WTC11 (cell line): Measurements from ENCODE around the gene KCND3. TPM values are rescaled to one million over a fixed set of nuclear protein-coding genes. Genes with fewer than 3 reads are reported as not detected.

Experiments used
- ATAC-seq: fragments of 200-7000 bp; cut with Tn5 transposase; 2 replicates; pipeline ENCODE4 v1.10.0; 2021; ENCODE audit warnings: mild to moderate bottlenecking, moderate library complexity
- CTCF ChIA-PET: fragments of 300-600 bp; sonication (Branson Sonifier 250); formaldehyde crosslinking; loops from one replicate; lab custom pipeline; 2021; ENCODE audit warnings: antibody characterized with exemption; lab: Charles Lee
- POLR2A ChIA-PET: fragments of 350-600 bp; sonication (Branson Sonifier 250); formaldehyde crosslinking; loops from one replicate; lab custom pipeline; 2021; ENCODE audit warnings: antibody characterized with exemption; lab: Charles Lee
- DNase-seq: peaks from one replicate; pipeline ENCODE4 v3.0.0; 2021; ENCODE audit warnings: low spot score
- H3K27ac Mint-ChIP-seq: 2 replicates; pipeline ENCODE4 v1.8.0; 2021; ENCODE audit warnings: mixed read lengths
- H3K27me3 Mint-ChIP-seq: 2 replicates; pipeline ENCODE4 v1.8.0; 2021; ENCODE audit warnings: low read depth, mild to moderate bottlenecking, moderate library complexity, mixed read lengths
- H3K36me3 Mint-ChIP-seq: 2 replicates; pipeline ENCODE4 v1.8.0; 2021; ENCODE audit warnings: mixed read lengths
- H3K4me1 Mint-ChIP-seq: 2 replicates; pipeline ENCODE4 v1.8.0; 2022; ENCODE audit warnings: mixed read lengths
- H3K4me3 Mint-ChIP-seq: 2 replicates; pipeline ENCODE4 v1.8.0; 2021; ENCODE audit warnings: mild to moderate bottlenecking, moderate library complexity, mixed read lengths
- H3K9me3 Mint-ChIP-seq: 2 replicates; pipeline ENCODE4 v1.8.0; 2021; ENCODE audit warnings: mixed read lengths
- ATF6 ChIP-seq: sonication (generic); formaldehyde crosslinking; IDR thresholded peaks from 2 replicates; pipeline ENCODE4 v1.8.1; 2023; ENCODE audit warnings: mild to moderate bottlenecking, missing genetic modification reagents
- CBFB ChIP-seq: sonication (generic); formaldehyde crosslinking; IDR thresholded peaks from 2 replicates; pipeline ENCODE4 v1.8.1; 2022; ENCODE audit warnings: mild to moderate bottlenecking, low read depth, missing genetic modification reagents
- ETV6 ChIP-seq: sonication (generic); formaldehyde crosslinking; IDR thresholded peaks from 2 replicates; pipeline ENCODE4 v1.8.1; 2022; ENCODE audit warnings: mild to moderate bottlenecking, missing genetic modification reagents
- FOXJ3 ChIP-seq: sonication (generic); formaldehyde crosslinking; IDR thresholded peaks from 2 replicates; pipeline ENCODE4 v1.9.0; 2021; ENCODE audit warnings: missing genetic modification reagents, mild to moderate bottlenecking, borderline replicate concordance
- FOXP1 ChIP-seq: sonication (generic); formaldehyde crosslinking; IDR thresholded peaks from 2 replicates; pipeline ENCODE4 v1.8.0; 2022; ENCODE audit warnings: missing genetic modification reagents, mild to moderate bottlenecking, moderate library complexity, borderline replicate concordance
- GRHL2 ChIP-seq: fragments of 250-450 bp; sonication (Bioruptor Pico); IDR thresholded peaks from 2 replicates; pipeline ENCODE4 v1.8.0; 2022; ENCODE audit warnings: mild to moderate bottlenecking, moderate library complexity; ENCODE audit not compliant: insufficient replicate concordance, severe bottlenecking
- HMGA2 ChIP-seq: fragments of 250-450 bp; sonication (Bioruptor Pico); IDR thresholded peaks from 2 replicates; pipeline ENCODE4 v1.4.0; 2021; ENCODE audit warnings: mild to moderate bottlenecking, moderate library complexity
- JAZF1 ChIP-seq: fragments of 250-450 bp; sonication (Bioruptor Pico); IDR thresholded peaks from 2 replicates; pipeline ENCODE4 v1.9.0; 2021; ENCODE audit warnings: moderate library complexity, mild to moderate bottlenecking, inconsistent platforms
- MYBL2 ChIP-seq: sonication (generic); formaldehyde crosslinking; IDR thresholded peaks from 2 replicates; pipeline ENCODE4 v1.8.1; 2023; ENCODE audit warnings: mild to moderate bottlenecking, moderate library complexity, missing genetic modification reagents
- NFE2L1 ChIP-seq: sonication (generic); formaldehyde crosslinking; IDR thresholded peaks from 2 replicates; pipeline ENCODE4 v1.8.1; 2023; ENCODE audit warnings: missing genetic modification reagents
- NR2C2 ChIP-seq: sonication (generic); formaldehyde crosslinking; IDR thresholded peaks from 2 replicates; pipeline ENCODE4 v1.8.0; 2022; ENCODE audit warnings: mild to moderate bottlenecking, missing genetic modification reagents
- USF1 ChIP-seq: sonication (generic); formaldehyde crosslinking; IDR thresholded peaks from 2 replicates; pipeline ENCODE4 v1.8.0; 2022; ENCODE audit warnings: mild to moderate bottlenecking, missing genetic modification reagents
- ZNF232 ChIP-seq: sonication (generic); formaldehyde crosslinking; IDR thresholded peaks from 2 replicates; pipeline ENCODE4 v1.8.0; 2022; ENCODE audit warnings: mild to moderate bottlenecking, missing genetic modification reagents
- ZSCAN18 ChIP-seq: fragments of 250-450 bp; sonication (Bioruptor Pico); IDR thresholded peaks from 2 replicates; pipeline ENCODE4 v2.1.2; 2022; ENCODE audit warnings: mild to moderate bottlenecking, moderate library complexity
- total RNA-seq: library from RNA; stranded (reverse); gene quantifications from 3 replicates; pipeline ENCODE4 v1.2.3, GENCODE V29; 2021
- TF ChIP-seq, protein P1 (sequence below): sonication (generic); formaldehyde crosslinking; IDR thresholded peaks from 2 replicates; pipeline ENCODE4 v1.8.0; 2023; ENCODE audit warnings: missing genetic modification reagents

KCND3 gene
- total RNA-seq, 1 experiment from 2014 or later: 0.35 TPM

DNA sequence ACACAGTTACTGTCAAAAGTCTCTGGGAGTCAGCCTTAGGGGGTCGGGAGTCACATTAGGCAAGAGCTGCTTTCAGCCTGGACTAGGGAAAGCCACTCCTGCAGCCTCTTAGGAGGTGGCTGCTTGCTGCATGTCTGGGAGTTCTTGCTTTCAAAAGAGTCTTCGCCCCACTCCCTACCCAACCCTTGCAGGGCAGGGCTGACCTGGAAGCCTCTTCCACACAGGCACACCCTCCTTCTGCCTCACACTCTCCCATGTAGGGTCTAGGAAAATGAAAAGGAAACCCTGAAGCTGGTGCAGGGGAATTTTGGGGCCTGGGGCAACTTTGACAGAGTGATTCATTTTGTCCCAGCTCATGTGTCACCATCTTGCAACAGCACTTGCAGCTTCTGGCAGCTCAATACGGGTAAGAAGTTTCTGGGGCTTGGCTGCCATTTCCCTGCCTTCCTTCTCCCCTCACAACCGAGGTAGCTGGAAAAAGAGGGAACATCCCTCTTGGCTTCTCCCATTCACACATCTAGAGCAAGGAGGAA, 37.3 kb downstream of the KCND3 start:
- ATAC-seq: no peak
- ChIA-PET CTCF (no interaction called here), POLR2A (no interaction called here)
- DNase-seq: no peak
- Mint-ChIP-seq H3K4me3 (no peak overlapping the region), H3K36me3 (no peaks in the 10 kb centered on the region), H3K27ac (no peak overlapping the region), H3K4me1 (peaks cover 12% of the 10 kb centered on the region), H3K9me3 (0 out of 2 replicates have a peak, but pooled peaks cover 3% of the 10 kb centered on the region), H3K27me3 (peaks cover 6% of the 10 kb centered on the region; the same call in 1 of the 2 replicates)
- TF ChIP-seq, protein P1, sequence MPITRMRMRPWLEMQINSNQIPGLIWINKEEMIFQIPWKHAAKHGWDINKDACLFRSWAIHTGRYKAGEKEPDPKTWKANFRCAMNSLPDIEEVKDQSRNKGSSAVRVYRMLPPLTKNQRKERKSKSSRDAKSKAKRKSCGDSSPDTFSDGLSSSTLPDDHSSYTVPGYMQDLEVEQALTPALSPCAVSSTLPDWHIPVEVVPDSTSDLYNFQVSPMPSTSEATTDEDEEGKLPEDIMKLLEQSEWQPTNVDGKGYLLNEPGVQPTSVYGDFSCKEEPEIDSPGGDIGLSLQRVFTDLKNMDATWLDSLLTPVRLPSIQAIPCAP: no peak
- TF ChIP-seq FOXP1 (CRISPR knock-in tag): no peak

DNA sequence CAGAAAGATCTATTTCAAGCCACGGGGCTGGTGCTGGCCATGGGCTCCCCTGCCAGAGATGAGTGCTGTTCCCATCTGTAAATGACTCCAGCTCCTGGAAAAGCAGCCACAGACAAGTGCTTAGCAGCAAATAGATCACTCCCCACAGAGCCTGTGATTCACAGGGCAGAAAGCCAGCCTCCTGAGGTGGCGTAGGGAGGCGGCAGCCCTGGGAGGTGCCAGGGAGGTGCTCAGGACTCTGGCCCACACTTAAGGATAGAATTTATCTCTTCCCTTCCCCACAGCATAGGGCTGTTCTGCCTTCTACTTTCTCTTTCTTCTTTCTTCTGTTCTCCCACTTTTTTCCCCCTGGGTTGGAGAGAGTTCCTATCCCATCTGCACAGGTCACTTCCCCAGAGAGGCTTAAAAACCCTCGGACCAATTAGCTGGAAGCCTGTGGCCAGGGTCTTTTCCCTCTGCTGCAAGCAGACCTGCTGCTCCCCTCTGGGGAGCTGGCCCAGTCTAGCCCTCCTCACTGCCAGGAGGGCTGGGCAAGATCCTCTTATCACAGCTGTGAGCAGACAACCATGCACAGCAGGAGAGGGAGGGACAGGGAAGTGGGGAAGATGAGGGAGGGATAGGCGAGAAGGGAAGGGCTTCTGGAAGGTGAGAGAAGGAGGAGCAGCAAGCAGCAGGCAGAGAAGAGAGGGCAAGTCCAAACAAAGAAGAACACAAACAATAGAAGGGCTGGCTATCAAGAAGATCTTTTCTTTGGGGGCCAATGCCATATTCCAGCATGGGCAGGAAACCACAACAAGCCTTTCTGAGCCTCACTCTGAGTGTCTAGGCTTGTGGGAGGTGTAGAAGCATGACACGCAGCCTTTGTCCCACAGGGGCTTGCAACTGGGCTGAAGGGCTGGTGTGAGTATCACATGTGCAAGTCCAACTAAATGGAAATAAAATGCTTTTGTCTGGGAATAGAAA, 41.0 kb downstream of the KCND3 start:
- peaks cover 12% of the 10 kb centered on the region for H3K4me1 Mint-ChIP-seq
- ATAC-seq (peak; percentile 60), DNase-seq (no peak)
- TF ChIP-seq ZNF232 (CRISPR knock-in tag): no peak
- TF ChIP-seq ATF6 (CRISPR knock-in tag): no peak
- TF ChIP-seq CBFB (CRISPR knock-in tag): no peak
- no peak for TF ChIP-seq HMGA2 (CRISPR knock-in tag)
- TF ChIP-seq MYBL2: no peak
- TF ChIP-seq FOXJ3: no peak
- TF ChIP-seq NFE2L1 (CRISPR knock-in tag): no peak
- TF ChIP-seq GRHL2 (CRISPR knock-in tag): no peak
- no peak for TF ChIP-seq ZSCAN18 (CRISPR knock-in tag)
- TF ChIP-seq ETV6: no peak
- no peak for TF ChIP-seq NR2C2
- TF ChIP-seq USF1 (CRISPR knock-in tag): no peak
- TF ChIP-seq JAZF1: no peak
- H3K9me3 Mint-ChIP-seq: 0 out of 2 replicates have a peak, but pooled peaks cover 3% of the 10 kb centered on the region
- H3K27me3 Mint-ChIP-seq: peaks cover 6% of the 10 kb centered on the region; the same call in 1 of the 2 replicates
- no peaks in the 10 kb centered on the region for H3K36me3 Mint-ChIP-seq
- no peak overlapping the region; the same call in 1 of the 2 replicates for H3K27ac Mint-ChIP-seq
- H3K4me3 Mint-ChIP-seq: no peak overlapping the region
- ChIA-PET POLR2A (no interaction called here), CTCF (no interaction called here)
